K562 (cell line): Measurements from ENCODE around the gene VWA5B1.

ENCODE experiments used
- CEBPB ChIP-seq: fragments of 450-650 bp; IDR thresholded peaks from 2 replicates; pipeline ENCODE4 v1.6.1; 2016; ENCODE audit warnings: missing genetic modification characterization, missing compliant biosample characterization
- CHD2 ChIP-seq: IDR thresholded peaks from 2 replicates; pipeline ENCODE4 v1.6.1; 2011; ENCODE audit warnings: low read depth, low read length
- CTCF ChIP-seq, 3 experiments: IDR thresholded peaks in 2 of 3; conservative IDR thresholded peaks in 1 of 3; 2 replicates each; pipeline ENCODE4 v1.5.1; 2011 to 2012; ENCODE audit warnings: low read length in 3 of 3, mild to moderate bottlenecking in 3 of 3, control low read depth in 2 of 3, improper control_type of control experiment in 1 of 3, inconsistent platforms in 1 of 3, low read depth in 1 of 3, mixed read lengths in 1 of 3, moderate library complexity in 1 of 3; ENCODE audit not compliant: insufficient read depth in 2 of 3
- CUX1 ChIP-seq: fragments of 200-800 bp; sonication (Bioruptor generic); IDR thresholded peaks from 2 replicates; pipeline ENCODE4 v1.6.1; 2016; ENCODE audit warnings: missing genetic modification characterization, missing compliant biosample characterization
- ELF2 ChIP-seq: fragments of 250-450 bp; sonication (Bioruptor Pico); IDR thresholded peaks from 2 replicates; pipeline ENCODE4 v1.5.0; 2021; ENCODE audit warnings: mild to moderate bottlenecking
- ILF3 ChIP-seq: fragments of 450-650 bp; IDR thresholded peaks from 2 replicates; pipeline ENCODE4 v1.6.1; 2018; ENCODE audit warnings: antibody characterized with exemption, mild to moderate bottlenecking, moderate library complexity, borderline replicate concordance
- PATZ1 ChIP-seq: fragments of 250-450 bp; sonication (Bioruptor Pico); IDR thresholded peaks from 2 replicates; pipeline ENCODE4 v1.5.0; 2020; ENCODE audit warnings: mild to moderate bottlenecking, borderline replicate concordance
- ZNF830 ChIP-seq: fragments of 250-450 bp; sonication (Bioruptor Pico); IDR thresholded peaks from 2 replicates; pipeline ENCODE4 v1.5.0; 2021; ENCODE audit warnings: mild to moderate bottlenecking

GRCh38 chr1:20276485-20277159, 14.1 kb upstream of the VWA5B1 start:
- TF ChIP-seq ZNF830 (CRISPR knock-in tag): no peak
- TF ChIP-seq CEBPB (tag): no peak
- TF ChIP-seq CTCF (IDR thresholded peaks at IDR 0.05 in 2 of 3, conservative IDR thresholded peaks at IDR 0.05 in 1 of 3; ENCODE audit: insufficient read depth in 2 of 3, low read depth in 1 of 3, low read length in 3 of 3): no peak
- TF ChIP-seq CUX1: no peak
- no peak for TF ChIP-seq CHD2
- no peak for TF ChIP-seq PATZ1
- TF ChIP-seq ELF2 (CRISPR knock-in tag): no peak
- TF ChIP-seq ILF3: no peak
